GM18909 (cell line): ENCODE measurements around the gene MR1.

Source experiments
- ATAC-seq: cut with Tn5 transposase; IDR thresholded peaks from one replicate; pipeline ENCODE4 v1.9.1; 2021; ENCODE audit warnings: mild to moderate bottlenecking; ENCODE audit not compliant: unreplicated experiment, poor library complexity

The MR1 gene

GRCh38 chr1:181061891-181062835 is 28.4 kb downstream of the MR1 start:
- ATAC-seq = peak; percentile 89

DNA sequence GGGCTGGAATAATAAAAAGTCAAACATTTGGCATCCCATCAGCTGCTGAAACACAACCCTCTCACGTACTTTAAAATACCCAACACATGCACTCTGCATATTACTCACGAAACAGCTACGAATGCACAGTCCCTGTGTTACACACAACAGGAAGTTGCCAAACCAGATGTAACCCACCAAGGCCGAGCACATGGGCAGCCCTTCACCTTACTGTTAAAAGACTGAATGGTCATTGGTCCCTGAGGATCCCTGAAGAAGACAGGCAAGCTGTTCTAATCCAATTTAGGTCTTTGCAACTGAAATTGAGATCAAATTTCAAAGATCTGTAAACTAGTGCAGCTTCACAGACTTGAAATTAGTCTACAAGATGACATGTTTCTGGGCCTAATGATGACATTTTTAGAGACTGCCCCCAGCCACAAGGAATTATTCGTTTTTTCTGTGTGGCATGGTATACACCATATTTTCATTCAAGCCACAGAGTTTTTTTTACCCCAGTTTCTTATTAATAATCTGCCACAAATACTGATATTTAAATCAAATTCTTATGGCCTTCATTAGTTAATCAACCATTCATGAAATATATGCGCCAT is 29.1 kb downstream of the MR1 start:
- peak; percentile 78 for ATAC-seq

DNA sequence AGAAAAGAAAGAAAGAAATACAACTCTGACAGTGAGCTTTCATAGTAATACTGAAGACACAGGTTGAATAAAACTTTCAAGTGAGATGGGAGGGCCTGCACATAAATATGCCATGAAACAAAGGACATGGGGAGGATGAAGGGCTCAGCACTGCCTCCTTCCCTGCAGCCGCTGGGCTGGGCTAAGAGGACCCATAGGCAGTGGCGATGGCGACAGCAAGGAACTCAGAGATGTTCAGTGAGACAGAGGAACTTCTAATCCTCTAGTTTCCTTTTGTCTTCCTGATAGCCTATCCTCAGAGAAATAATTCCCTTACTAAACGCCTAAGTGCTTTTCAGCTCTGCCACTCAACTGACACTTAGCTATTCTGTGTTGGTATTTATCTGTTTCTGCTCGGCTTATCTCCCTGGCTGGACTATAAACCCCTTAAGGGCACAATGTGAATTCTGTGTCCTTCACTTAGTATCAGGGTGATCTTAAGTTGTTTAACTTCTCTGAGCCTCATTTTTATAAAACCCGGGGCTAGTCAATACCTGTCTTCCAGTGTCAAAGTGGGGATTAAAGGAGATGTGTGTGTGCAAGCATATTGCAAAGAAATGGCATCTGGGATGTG is 30.3 kb downstream of the MR1 start:
- no peak for ATAC-seq

- ATAC-seq = no peak
These were observed 30.9 kb downstream of the MR1 start for GRCh38 chr1:181064702-181065101.

GRCh38 chr1:181073638-181074037 is 39.9 kb downstream of the MR1 start:
- no peak for ATAC-seq

DNA sequence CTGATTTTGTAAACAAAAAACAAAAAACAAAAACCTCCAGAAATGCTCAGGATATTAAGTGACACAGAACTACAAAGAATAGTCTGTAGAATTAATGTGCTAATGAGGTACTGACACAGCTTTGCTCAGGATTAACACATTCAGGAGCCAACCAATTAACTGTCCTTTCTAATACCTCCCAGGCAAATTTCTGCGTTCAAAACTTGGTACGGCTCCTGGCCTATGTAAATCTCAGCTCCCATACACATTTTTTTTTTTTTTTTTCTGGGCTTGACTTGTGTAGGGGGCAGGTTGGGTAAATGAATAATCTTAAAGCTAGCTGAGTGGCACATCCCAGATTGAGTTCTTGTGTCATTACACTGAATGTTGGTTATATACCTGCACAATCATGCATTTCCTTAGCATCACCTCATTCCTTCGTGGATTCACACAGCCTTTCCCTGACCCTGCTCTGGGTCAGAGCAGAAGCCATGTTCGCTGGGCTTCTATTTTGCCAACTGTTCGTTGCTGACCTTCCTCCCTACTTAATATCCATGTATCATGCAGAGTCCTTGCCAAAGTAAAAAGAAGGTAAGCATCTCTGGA is 42.1 kb downstream of the MR1 start:
- no peak for ATAC-seq

- no peak for ATAC-seq
These were observed 43.1 kb downstream of the MR1 start for GRCh38 chr1:181076852-181077251.

DNA sequence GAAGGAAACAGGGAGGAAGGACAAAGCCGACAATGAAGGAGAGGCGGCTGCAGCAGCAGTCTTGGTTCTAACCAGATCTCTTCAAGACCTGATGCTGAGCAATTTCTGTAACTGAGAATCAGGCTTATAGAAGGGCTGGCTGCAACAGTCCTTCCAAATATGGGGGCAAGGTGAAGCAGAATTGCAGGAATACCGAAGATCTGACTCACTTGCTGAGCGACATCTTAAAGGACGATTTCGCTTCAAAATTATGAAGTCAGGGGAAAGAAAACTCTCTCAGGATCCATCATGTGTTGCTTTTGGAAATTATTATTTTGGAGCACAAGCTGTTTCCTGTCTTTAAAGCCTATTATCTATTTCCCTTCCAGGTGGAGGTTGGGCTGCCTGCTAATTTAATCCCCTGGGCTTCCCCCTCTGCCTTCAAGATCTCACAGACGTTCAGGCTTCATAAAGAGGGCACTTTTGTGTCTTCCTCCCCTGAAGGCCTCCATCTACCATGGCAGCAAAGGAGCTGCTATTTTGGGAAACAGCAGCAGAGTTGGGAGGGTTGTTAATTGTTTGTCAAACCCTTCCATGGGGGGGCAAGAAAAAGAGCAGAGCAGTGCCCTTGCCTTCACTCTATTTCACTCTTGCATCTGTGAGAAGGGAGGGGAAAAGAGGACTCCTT is 43.9 kb downstream of the MR1 start:
- ATAC-seq = no peak

GRCh38 chr1:181079382-181079781 is 45.6 kb downstream of the MR1 start:
- ATAC-seq = no peak

DNA sequence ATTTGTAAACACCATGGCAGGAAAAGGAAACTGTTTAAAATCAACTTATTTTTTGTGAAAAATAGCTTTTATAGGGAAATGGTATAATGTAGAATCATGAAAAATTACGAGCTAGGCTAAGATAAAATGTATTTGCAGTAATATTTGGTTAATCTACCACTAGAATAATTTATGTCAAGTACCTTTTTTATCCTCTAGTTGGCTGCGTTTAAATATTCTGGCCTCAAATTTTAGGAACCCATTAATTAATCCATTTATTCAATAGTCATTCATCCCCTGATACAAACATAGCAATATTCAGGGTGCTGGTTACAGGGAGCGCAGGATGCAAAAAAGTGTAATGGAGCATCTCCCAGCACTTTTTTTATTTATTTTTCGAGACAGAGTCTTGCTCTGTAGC is 46.1 kb downstream of the MR1 start:
- no peak for ATAC-seq

GRCh38 chr1:181080556-181080955 is 46.8 kb downstream of the MR1 start:
- no peak for ATAC-seq

GRCh38 chr1:181081395-181081794 is 47.6 kb downstream of the MR1 start:
- no peak for ATAC-seq

GRCh38 chr1:181083842-181084605 is 50.2 kb downstream of the MR1 start:
- ATAC-seq = peak; percentile 31

DNA sequence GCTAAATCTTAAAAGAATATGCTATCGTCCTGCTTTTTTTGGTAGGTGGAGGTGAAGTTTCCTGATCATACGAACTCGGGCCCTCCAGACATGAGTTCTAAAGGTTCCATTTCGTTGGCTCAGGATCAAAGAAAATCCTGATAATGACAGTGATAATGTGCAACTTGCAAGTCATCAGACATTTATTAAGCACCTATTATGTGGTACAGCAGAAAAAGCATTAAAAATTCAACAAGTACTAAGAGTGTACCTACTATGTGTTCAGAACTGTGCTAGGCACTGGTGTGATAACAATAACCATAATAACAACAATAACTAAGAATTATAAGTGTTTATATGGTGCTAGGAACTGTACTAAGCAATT is 50.8 kb downstream of the MR1 start:
- ATAC-seq = no peak

- ATAC-seq = no peak
These were observed 52.3 kb downstream of the MR1 start for GRCh38 chr1:181086091-181086490.

- no peak for ATAC-seq
These were observed 53.1 kb downstream of the MR1 start for GRCh38 chr1:181086926-181087325.

DNA sequence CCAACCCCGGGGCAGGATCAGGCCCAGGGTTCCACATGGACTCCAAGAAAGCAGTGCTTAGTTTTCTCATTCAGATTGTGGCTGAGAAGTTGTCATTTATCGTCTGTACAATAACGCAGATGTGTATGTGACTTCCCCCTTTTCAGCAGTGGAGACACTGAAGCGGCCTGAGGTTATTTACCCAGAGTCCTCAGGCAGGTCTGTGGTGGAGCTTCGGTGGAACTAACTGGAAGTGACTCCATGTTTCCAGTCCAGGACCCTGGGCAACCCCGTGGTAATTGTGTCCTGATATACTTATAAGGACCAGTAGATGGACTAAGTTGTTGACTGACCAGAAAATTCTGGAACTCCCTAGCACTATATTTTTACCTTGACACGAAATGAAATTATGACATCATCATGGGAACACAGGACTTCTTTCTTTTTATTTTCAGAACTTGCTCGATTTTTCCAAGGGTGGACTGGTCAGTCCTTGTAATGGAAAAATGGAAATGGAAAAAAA is 53.7 kb downstream of the MR1 start:
- no peak for ATAC-seq

DNA sequence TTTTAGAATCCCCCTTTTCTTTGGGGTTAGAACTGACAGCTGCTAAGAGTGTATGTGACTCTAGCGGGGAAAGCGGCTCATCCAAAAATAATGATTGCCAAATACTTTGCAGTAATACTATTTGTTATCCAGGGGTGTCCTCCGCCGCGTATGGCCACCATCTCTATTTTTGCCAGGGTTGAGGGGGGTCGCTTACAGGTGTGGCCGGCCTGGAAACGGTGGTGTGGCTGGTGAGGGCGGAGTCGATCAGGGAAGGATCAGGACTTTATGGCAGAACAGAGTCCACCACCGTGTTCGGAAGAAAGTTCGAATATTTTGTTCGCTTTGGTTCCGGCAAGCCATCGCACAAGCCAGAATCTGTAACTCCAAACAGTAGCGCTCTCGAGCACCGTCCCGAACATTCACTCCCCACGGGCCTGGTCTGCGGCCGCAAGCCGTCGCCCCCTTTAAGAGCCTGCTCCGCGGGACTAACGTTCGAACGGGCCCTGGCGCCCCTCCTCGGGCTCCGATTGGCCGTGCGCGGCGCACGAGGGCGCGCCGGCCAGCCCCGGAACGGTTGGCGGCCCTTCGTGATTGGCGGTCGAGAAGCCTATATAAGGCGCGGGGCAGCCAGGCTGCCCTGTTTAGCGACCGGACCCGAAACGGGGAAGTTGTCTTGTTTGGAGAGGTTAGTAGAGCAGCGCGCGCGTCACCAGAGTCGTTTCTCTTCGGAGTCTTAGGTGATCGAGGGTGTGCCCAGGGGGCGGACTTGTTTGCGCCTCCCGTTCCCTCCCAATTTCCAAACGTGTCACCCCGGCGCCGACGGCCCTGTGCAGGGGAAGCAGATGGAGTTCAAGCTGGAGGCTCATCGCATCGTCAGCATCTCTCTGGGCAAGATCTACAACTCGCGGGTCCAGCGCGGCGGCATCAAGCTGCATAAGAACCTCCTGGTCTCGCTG is 54.6 kb downstream of the MR1 start, which contains the start of gene IER5:
Gene IER5 (plus strand): TSS at position 622 of the 938 bp plus-strand sequence. CDS start 203 bp downstream, at position 825.
- ATAC-seq = peak; percentile 77
